SU-DHL-6 (cell line): ENCODE data around the gene SLC8B1.

Experiments used
- CTCF ChIP-seq: fragments of 200-600 bp; sonication (generic); IDR thresholded peaks from one replicate; pipeline ENCODE4 v1.5.1; 2017; ENCODE audit warnings: antibody characterized with exemption, mild to moderate bottlenecking, low read length, moderate library complexity; ENCODE audit not compliant: insufficient read depth, poor library complexity, severe bottlenecking
- EZH2phosphoT487 ChIP-seq: fragments of 200-600 bp; sonication (generic), shearing (Covaris generic); conservative IDR thresholded peaks from 2 replicates; pipeline ENCODE4 v1.6.1; 2018; ENCODE audit warnings: mild to moderate bottlenecking, antibody characterized with exemption, low read length, moderate library complexity, mixed read lengths

GRCh38 chr12:113263431-113263963 is 71.4 kb downstream of the SLC8B1 start:
- TF ChIP-seq CTCF (no peak), EZH2phosphoT487 (no peak)
